OCI-LY3 (cell line): ENCODE data around the gene RAPSN.

ENCODE experiments used
- H2AFZ ChIP-seq: fragments of 200-600, 300-600 bp; shearing (Covaris generic); 2 replicates; pipeline ENCODE4 v1.6.0; 2014; ENCODE audit warnings: antibody characterized with exemption, low read depth, low read length
- H3K27ac ChIP-seq: fragments of 200-600, 300-600 bp; sonication (generic); 2 replicates; pipeline ENCODE4 v1.5.1; 2014; ENCODE audit warnings: mild to moderate bottlenecking, low read length, moderate library complexity, mixed read lengths
- H3K27me3 ChIP-seq: fragments of 200-600, 300-600 bp; sonication (generic); 2 replicates; pipeline ENCODE4 v1.6.1; 2014; ENCODE audit warnings: low read depth, low read length, mixed read lengths
- H3K36me3 ChIP-seq: fragments of 200-600, 300-600 bp; sonication (generic); replicated peaks from 2 replicates; pipeline ENCODE3; 2014; ENCODE audit warnings: low read depth, low read length, mixed read lengths
- H3K4me1 ChIP-seq: fragments of 300-600, 200-600 bp; sonication (generic); 2 replicates; pipeline ENCODE4 v1.6.1; 2014; ENCODE audit warnings: low read length, mixed read lengths
- H3K4me2 ChIP-seq: fragments of 200-600, 300-600 bp; sonication (generic); 2 replicates; pipeline ENCODE4 v1.6.1; 2014; ENCODE audit warnings: low read length, mixed read lengths
- H3K4me3 ChIP-seq: fragments of 300-600, 200-600 bp; sonication (generic); 2 replicates; pipeline ENCODE4 v1.5.1; 2014; ENCODE audit warnings: antibody characterized with exemption, mild to moderate bottlenecking, low read length, moderate library complexity
- H3K79me2 ChIP-seq: fragments of 300-600, 200-600 bp; shearing (Covaris generic); 2 replicates; pipeline ENCODE4 v1.6.1; 2014; ENCODE audit warnings: mild to moderate bottlenecking, low read length, mixed read lengths
- H3K9ac ChIP-seq: fragments of 300-600, 200-600 bp; shearing (Covaris generic); 2 replicates; pipeline ENCODE4 v1.6.0; 2014; ENCODE audit warnings: mild to moderate bottlenecking, low read length, moderate library complexity
- H3K9me3 ChIP-seq: fragments of 200-600, 300-600 bp; shearing (Covaris generic); 2 replicates; pipeline ENCODE4 v1.6.1; 2014; ENCODE audit warnings: low read length, mixed read lengths; ENCODE audit not compliant: insufficient read depth
- H4K20me1 ChIP-seq: fragments of 200-600, 300-600 bp; sonication (generic); 2 replicates; pipeline ENCODE4 v1.6.1; 2016; ENCODE audit warnings: low read length, mixed read lengths; ENCODE audit not compliant: insufficient read depth
- CTCF ChIP-seq: fragments of 200-600, 300-600 bp; sonication (generic); IDR thresholded peaks from 2 replicates; pipeline ENCODE4 v1.5.1; 2014; ENCODE audit warnings: antibody characterized with exemption, low read length, low read depth
- EZH2phosphoT487 ChIP-seq: fragments of 200-600 bp; shearing (Covaris generic); IDR thresholded peaks from 2 replicates; pipeline ENCODE4 v1.6.1; 2018; ENCODE audit warnings: antibody characterized with exemption, mixed run types, low read depth

Gene RAPSN

GRCh38 chr11:47466201-47466600 lies 17.3 kb upstream of the RAPSN start:
- Histone ChIP-seq H3K27me3 (no peaks in the 10 kb centered on the region), H3K4me3 (no peak overlapping the region), H4K20me1 (peaks cover 26% of the 10 kb centered on the region), H3K79me2 (peaks cover 59% of the 10 kb centered on the region), H2AFZ (no peak overlapping the region), H3K4me1 (no peaks in the 10 kb centered on the region), H3K36me3 (peaks cover 67% of the 10 kb centered on the region), H3K9me3 (no peaks in the 10 kb centered on the region), H3K4me2 (no peak overlapping the region), H3K27ac (no peak overlapping the region), H3K9ac (no peak overlapping the region)
- TF ChIP-seq EZH2phosphoT487 (no peak), CTCF (no peak)

- no peak overlapping the region for H2AFZ ChIP-seq
- no peak for TF ChIP-seq EZH2phosphoT487
- no peak for TF ChIP-seq CTCF
- H3K4me3 ChIP-seq, result no peak overlapping the region
- H3K9ac ChIP-seq, result no peak overlapping the region
- peaks cover 58% of the 10 kb centered on the region for H3K36me3 ChIP-seq
- no peaks in the 10 kb centered on the region for H3K9me3 ChIP-seq
- peaks cover 10% of the 10 kb centered on the region; the same call in 1 of the 2 replicates for H3K4me1 ChIP-seq
- H3K79me2 ChIP-seq, result peaks cover 45% of the 10 kb centered on the region
- no peak overlapping the region for H3K4me2 ChIP-seq
- no peak overlapping the region for H3K27ac ChIP-seq
- H3K27me3 ChIP-seq, result no peaks in the 10 kb centered on the region
- peaks cover 18% of the 10 kb centered on the region for H4K20me1 ChIP-seq
Measured at GRCh38 chr11:47464483-47464882, 15.5 kb upstream of the RAPSN start.

GRCh38 chr11:47461876-47462275 lies 12.9 kb upstream of the RAPSN start:
- TF ChIP-seq EZH2phosphoT487 (no peak), CTCF (no peak)
- Histone ChIP-seq H3K27ac (no peak overlapping the region), H2AFZ (no peak overlapping the region), H3K4me1 (peaks cover 10% of the 10 kb centered on the region; the same call in 1 of the 2 replicates), H3K27me3 (no peaks in the 10 kb centered on the region), H3K79me2 (peaks cover 19% of the 10 kb centered on the region), H3K4me3 (no peak overlapping the region), H3K4me2 (no peak overlapping the region), H4K20me1 (peaks cover 12% of the 10 kb centered on the region), H3K36me3 (peaks cover 38% of the 10 kb centered on the region), H3K9ac (no peak overlapping the region), H3K9me3 (no peaks in the 10 kb centered on the region)

- H3K4me2 ChIP-seq, result no peak overlapping the region
Measured at GRCh38 chr11:47460571-47461235, 11.8 kb upstream of the RAPSN start.

More at GRCh38 chr11:47460571-47461235, 11.8 kb upstream of the RAPSN start:
- H3K36me3 ChIP-seq, result peaks cover 32% of the 10 kb centered on the region
- peaks cover 13% of the 10 kb centered on the region for H3K79me2 ChIP-seq
- H3K9ac ChIP-seq, result no peak overlapping the region
- peaks cover 10% of the 10 kb centered on the region; the same call in 1 of the 2 replicates for H3K4me1 ChIP-seq
- no peaks in the 10 kb centered on the region for H3K27me3 ChIP-seq
- H3K4me3 ChIP-seq, result no peak overlapping the region
- no peak overlapping the region for H3K27ac ChIP-seq
- TF ChIP-seq EZH2phosphoT487, result no peak
- TF ChIP-seq CTCF, result no peak
- no peak overlapping the region for H2AFZ ChIP-seq
- no peaks in the 10 kb centered on the region for H3K9me3 ChIP-seq
- peaks cover 6% of the 10 kb centered on the region for H4K20me1 ChIP-seq
